IPS-18c (cell line): ENCODE results near the gene PYM1.
"Not testable (repeated sequence)": the region's sequence is repeated elsewhere in the genome, so short reads cannot be mapped to it uniquely, and the experiment has no call there.

Source experiments
- H3K4me3 ChIP-seq: 2 replicates; pipeline ENCODE4 v1.7.0; 2013; ENCODE audit warnings: low read depth, mild to moderate bottlenecking, low read length, moderate library complexity; ENCODE audit not compliant: insufficient read depth
- H3K9me3 ChIP-seq: one replicate; pipeline ENCODE4 v1.6.1; 2013; ENCODE audit warnings: mild to moderate bottlenecking, low read length, moderate library complexity; ENCODE audit not compliant: control insufficient read depth, insufficient read depth

The PYM1 gene

DNA sequence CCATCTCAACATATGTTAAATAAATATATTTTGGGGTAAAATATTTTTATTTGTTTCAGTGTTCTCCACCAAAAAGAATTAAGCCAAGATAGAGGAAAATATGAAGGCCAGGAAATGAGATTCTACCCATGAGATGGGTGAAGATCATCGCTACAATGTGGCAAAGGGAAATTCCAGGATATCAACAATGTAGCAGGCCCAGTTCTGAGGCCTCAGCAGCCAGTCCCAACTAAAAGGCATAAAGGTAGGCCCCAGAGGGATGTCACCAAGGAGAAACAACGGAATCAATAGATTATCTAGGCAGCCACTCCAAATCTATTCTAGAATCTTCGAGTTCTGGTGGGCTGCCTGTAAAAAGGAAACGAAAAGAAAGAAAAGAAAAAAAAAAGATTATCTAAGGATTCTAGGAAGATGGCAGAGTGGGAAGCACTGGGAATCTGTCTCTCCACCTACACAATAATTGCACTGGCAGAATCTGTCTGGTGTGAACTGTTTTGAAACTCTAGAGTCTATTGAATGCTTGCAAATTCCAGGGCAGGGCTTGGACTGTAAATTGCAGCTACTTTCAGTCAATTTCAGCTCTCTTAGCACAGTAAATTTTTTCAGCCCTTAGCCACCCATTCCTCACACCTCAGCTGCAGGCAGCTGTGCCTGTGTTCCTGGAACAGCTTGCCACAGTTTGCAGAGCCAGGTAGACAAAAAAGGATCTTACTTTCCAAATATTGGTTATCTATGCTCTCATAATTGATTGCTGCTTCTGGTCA, 51.8 kb downstream of the PYM1 start:
- Histone ChIP-seq H3K4me3 (no peak overlapping the region), H3K9me3 (no peaks in the 10 kb centered on the region)

DNA sequence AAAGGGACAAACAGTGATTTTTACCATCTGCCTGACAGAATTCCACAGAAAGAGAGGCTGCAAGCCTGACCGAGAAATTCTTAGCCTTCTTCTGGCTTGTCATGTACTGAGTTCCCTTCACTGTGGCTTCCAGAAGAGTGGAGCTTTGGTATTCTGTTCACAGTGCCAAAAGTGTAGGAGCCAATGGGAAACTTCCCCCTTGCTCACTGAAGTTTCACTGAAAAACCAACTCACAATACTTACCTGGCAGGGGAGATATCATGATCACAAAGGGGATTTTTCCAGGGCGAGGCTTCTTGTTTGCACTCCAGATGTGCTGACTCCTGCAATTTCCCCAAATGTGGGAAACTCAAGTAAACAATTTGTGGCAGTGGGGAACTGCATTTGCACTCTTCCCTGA, 53.3 kb downstream of the PYM1 start:
- Histone ChIP-seq H3K4me3 (no peak overlapping the region), H3K9me3 (no peaks in the 10 kb centered on the region)

DNA sequence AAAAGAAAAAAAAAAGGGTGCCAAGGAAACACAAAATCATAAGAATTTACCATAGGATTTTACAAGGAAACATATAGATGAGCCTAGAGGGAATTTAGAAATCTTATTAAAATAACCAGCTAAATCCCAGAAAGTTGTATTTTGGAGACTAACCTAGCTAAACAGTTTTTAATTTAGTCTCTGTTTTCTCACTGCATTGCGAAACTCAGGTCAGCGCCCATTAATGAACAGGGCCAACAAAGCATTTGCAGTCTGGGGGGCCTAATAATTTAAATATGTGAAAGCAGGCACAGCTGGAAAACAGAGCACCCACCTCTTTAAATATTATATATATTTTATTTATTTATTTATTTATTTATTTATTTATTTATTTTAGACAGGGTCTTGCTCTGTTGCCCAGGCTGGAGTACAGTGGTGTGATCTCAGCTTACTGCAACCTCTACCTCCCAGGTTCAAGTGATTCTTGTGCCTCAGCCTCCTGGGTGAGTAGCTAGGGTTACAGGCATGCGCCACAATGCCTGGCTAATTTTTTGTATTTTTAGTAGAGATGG, 61.2 kb downstream of the PYM1 start:
- H3K9me3 ChIP-seq, H3K4me3 ChIP-seq: not testable (repeated sequence)

DNA sequence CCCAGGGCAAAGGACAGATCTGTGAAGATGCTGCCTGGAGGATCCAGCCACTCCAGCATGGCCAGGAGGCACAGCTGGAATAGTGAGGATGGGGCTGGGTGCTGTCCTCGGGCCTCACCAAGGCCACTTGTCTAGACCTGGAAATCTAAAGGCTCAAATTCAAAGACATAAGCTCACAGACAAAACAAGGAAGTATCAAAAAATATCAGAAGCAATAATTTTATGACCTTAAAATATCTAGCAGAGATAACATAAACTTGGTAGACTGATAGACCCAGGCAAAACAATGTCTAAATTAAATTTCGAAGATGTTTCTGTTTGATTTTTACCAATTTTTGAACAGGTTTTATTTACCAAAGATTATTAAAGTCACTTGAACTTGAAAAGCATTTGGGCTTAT, 62.4 kb downstream of the PYM1 start:
- Histone ChIP-seq H3K4me3 (no peak overlapping the region), H3K9me3 (no peaks in the 10 kb centered on the region)

DNA sequence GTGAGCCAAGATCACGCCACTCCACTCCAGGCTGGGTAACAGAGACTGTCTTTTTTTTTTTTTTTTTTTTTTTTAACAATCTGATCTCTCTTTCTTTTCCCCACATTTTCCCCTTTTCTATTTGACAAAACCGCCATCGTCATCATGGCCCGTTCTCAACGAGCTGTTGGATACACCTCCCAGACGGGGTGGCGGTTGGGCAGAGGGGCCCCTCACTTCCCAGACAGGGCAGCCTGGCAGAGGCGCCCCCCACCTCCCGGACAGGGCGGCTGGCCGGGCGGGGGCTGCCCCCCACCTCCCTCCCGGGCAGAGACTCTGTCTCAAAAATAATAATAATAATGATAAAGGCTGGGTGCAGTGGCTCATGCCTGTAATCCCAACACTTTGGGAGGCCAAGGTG, 64.8 kb downstream of the PYM1 start:
- not testable (repeated sequence) for H3K9me3 ChIP-seq, H3K4me3 ChIP-seq

DNA sequence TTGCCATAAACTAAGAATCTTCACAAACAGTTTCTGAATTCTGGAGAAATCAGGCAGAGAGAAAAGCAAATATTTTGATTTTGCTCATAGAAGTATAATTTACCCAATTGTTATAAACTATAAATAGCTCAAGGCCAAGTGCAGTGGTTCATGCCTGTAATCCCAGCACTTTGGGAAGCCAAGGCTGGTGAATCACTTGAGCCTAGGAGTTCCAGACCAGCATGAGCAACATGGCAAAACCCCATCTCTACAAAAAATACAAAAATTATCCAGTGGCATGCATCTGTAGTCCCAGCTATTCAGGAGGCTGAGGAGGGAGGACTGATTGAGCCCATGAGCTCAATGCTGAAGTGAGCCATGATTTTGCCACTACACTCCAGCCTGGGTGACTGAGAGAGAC, 65.4 kb downstream of the PYM1 start:
- H3K4me3 ChIP-seq, result no peak overlapping the region
- H3K9me3 ChIP-seq, result no peaks in the 10 kb centered on the region

DNA sequence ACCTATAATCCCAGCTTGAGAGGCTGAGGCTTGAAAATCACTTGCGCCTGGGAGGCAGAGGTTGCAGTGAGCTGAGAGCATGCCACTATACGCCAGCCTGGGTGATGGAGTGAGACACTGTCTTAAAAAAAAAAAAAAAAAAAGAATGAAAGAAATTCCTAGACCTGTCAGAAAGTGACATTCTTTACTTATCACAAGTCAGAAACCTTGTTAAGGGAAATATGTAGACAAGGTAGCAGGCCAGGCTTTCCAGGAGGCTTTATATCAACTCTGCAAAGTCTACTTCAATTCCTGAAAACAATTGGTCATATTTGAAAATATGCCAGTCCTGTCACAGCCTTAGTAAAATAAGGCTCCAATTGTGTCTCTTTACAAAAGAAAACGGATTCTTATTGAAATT, 65.8 kb downstream of the PYM1 start:
- no peak overlapping the region for H3K4me3 ChIP-seq
- no peaks in the 10 kb centered on the region for H3K9me3 ChIP-seq

DNA sequence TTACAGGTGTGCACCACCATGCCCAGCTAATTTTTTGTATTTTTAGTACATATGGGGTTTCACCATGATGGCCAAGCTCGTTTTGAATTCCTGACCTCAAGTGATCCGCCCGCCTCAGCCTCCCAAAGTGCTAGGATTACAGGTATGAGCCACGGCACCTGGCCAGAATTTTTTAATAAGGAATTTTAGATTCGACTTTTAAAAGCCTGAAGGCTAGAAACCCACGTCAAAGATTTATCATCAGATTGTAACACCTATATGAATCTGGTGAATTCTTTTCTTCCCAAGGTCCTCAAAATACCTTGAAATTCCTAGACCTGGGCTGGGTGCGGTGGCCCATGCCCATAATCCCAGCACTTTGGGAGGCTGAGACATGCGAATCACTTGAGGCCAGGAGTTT, 66.3 kb downstream of the PYM1 start:
- Histone ChIP-seq H3K9me3 (no peaks in the 10 kb centered on the region), H3K4me3 (no peak overlapping the region)

DNA sequence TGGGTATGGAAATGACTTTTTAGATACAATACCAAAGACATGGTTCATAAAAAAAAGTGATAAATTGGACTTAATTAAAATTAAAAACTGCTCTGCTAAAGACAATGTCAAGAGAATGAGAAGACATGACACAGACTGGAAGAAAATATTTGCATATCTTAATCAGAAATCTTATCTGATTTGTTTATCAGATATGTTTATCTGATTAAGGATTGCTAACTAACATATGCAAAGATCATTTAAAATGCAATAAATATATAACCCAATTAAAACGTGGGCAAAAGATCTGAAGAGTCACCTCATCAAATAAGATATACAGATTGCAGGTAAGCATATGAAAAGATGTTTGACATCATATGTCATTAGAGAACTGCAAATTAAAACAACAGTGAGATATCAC, 75.0 kb downstream of the PYM1 start:
- H3K4me3 ChIP-seq, result no peak overlapping the region
- H3K9me3 ChIP-seq, result no peaks in the 10 kb centered on the region
